Measurements from ENCODE around the gene HMCN1.

The HMCN1 gene

DNA sequence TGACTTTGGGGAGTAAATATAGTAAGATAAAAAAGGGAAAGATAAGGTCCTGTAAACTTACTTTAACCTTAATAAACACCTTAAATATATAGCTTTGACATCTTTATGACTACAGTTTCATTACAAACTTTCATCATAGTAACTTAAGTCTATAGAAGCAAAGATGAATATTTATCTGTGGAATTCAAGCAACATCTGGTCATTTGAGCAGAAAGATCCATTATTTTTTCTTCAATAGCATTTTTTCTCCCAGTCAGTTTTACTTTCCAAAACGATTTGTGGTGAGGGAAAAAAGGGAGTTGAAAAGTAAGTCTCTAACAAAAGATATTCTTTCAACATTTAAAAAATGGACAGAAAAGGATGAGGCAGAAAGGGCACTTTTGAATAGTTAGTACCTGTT lies 69.0 kb downstream of the HMCN1 start:
- Histone ChIP-seq H3K79me2 (ENCODE audit: insufficient read depth, low read length) (no peaks in the 10 kb centered on the region), H3K27ac (ENCODE audit: low read depth, low read length) (no peak overlapping the region), H3K9me2 (replicated peaks; ENCODE audit: insufficient read depth, low read length) (no peaks in the 10 kb centered on the region), H3K36me3 (ENCODE audit: low read length) (no peaks in the 10 kb centered on the region), H3K4me3 (ENCODE audit: insufficient read depth, low read length, poor library complexity, severe bottlenecking) (no peak overlapping the region), H3F3A (ENCODE audit: insufficient read depth) (no peaks in the 10 kb centered on the region), H2AFZ (ENCODE audit: low read depth, low read length, severe bottlenecking) (no peak overlapping the region), H3K27me3 (ENCODE audit: low read length) (no peaks in the 10 kb centered on the region), H4K20me1 (ENCODE audit: low read depth, low read length) (no peaks in the 10 kb centered on the region), H3K9ac (ENCODE audit: low read length) (no peak overlapping the region), H3K9me3 (ENCODE audit: insufficient read depth, low read length) (no peaks in the 10 kb centered on the region), H3K4me2 (ENCODE audit: low read depth, low read length, poor library complexity, severe bottlenecking) (no peak overlapping the region)
- TF ChIP-seq CTCF (IDR thresholded peaks at IDR 0.05; ENCODE audit: insufficient read depth, low read length, poor library complexity, severe bottlenecking) (no peak), EZH2phosphoT487 (conservative IDR thresholded peaks at IDR 0.05; ENCODE audit: low read length) (no peak)

GRCh38 chr1:185804206-185804605 lies 70.0 kb downstream of the HMCN1 start:
- Histone ChIP-seq H4K20me1 (ENCODE audit: low read depth, low read length) (no peaks in the 10 kb centered on the region), H3F3A (ENCODE audit: insufficient read depth) (no peaks in the 10 kb centered on the region), H3K9ac (ENCODE audit: low read length) (no peak overlapping the region), H3K36me3 (ENCODE audit: low read length) (no peaks in the 10 kb centered on the region), H3K79me2 (ENCODE audit: insufficient read depth, low read length) (no peaks in the 10 kb centered on the region), H3K4me3 (ENCODE audit: insufficient read depth, low read length, poor library complexity, severe bottlenecking) (no peak overlapping the region), H2AFZ (ENCODE audit: low read depth, low read length, severe bottlenecking) (no peak overlapping the region), H3K27ac (ENCODE audit: low read depth, low read length) (no peak overlapping the region), H3K27me3 (ENCODE audit: low read length) (no peaks in the 10 kb centered on the region), H3K4me2 (ENCODE audit: low read depth, low read length, poor library complexity, severe bottlenecking) (no peak overlapping the region), H3K9me2 (replicated peaks; ENCODE audit: insufficient read depth, low read length) (no peaks in the 10 kb centered on the region), H3K9me3 (ENCODE audit: insufficient read depth, low read length) (no peaks in the 10 kb centered on the region)
- TF ChIP-seq EZH2phosphoT487 (conservative IDR thresholded peaks at IDR 0.05; ENCODE audit: low read length) (no peak), CTCF (IDR thresholded peaks at IDR 0.05; ENCODE audit: insufficient read depth, low read length, poor library complexity, severe bottlenecking) (no peak)

GRCh38 chr1:185804608-185805007 lies 70.4 kb downstream of the HMCN1 start:
- Histone ChIP-seq H3K4me3 (ENCODE audit: insufficient read depth, low read length, poor library complexity, severe bottlenecking) (no peak overlapping the region), H3K9me3 (ENCODE audit: insufficient read depth, low read length) (no peaks in the 10 kb centered on the region), H2AFZ (ENCODE audit: low read depth, low read length, severe bottlenecking) (no peak overlapping the region), H3K9ac (ENCODE audit: low read length) (no peak overlapping the region), H3K9me2 (replicated peaks; ENCODE audit: insufficient read depth, low read length) (no peaks in the 10 kb centered on the region), H3K27me3 (ENCODE audit: low read length) (no peaks in the 10 kb centered on the region), H3K27ac (ENCODE audit: low read depth, low read length) (no peak overlapping the region), H3F3A (ENCODE audit: insufficient read depth) (no peaks in the 10 kb centered on the region), H3K36me3 (ENCODE audit: low read length) (no peaks in the 10 kb centered on the region), H3K4me2 (ENCODE audit: low read depth, low read length, poor library complexity, severe bottlenecking) (no peak overlapping the region), H3K79me2 (ENCODE audit: insufficient read depth, low read length) (no peaks in the 10 kb centered on the region), H4K20me1 (ENCODE audit: low read depth, low read length) (no peaks in the 10 kb centered on the region)
- TF ChIP-seq EZH2phosphoT487 (conservative IDR thresholded peaks at IDR 0.05; ENCODE audit: low read length) = no peak

- no peaks in the 10 kb centered on the region for H4K20me1 ChIP-seq (ENCODE audit: low read depth, low read length)
- H2AFZ ChIP-seq (ENCODE audit: low read depth, low read length, severe bottlenecking) = no peak overlapping the region
- H3K27ac ChIP-seq (ENCODE audit: low read depth, low read length) = no peak overlapping the region
- no peaks in the 10 kb centered on the region for H3K36me3 ChIP-seq (ENCODE audit: low read length)
- no peak overlapping the region for H3K4me3 ChIP-seq (ENCODE audit: insufficient read depth, low read length, poor library complexity, severe bottlenecking)
- H3K9me2 ChIP-seq (replicated peaks; ENCODE audit: insufficient read depth, low read length) = no peaks in the 10 kb centered on the region
- H3K79me2 ChIP-seq (ENCODE audit: insufficient read depth, low read length) = no peaks in the 10 kb centered on the region
- TF ChIP-seq EZH2phosphoT487 (conservative IDR thresholded peaks at IDR 0.05; ENCODE audit: low read length) = no peak
- TF ChIP-seq CTCF (IDR thresholded peaks at IDR 0.05; ENCODE audit: insufficient read depth, low read length, poor library complexity, severe bottlenecking) = no peak
- H3F3A ChIP-seq (ENCODE audit: insufficient read depth) = no peaks in the 10 kb centered on the region
- no peak overlapping the region for H3K9ac ChIP-seq (ENCODE audit: low read length)
- no peaks in the 10 kb centered on the region for H3K9me3 ChIP-seq (ENCODE audit: insufficient read depth, low read length)
- H3K27me3 ChIP-seq (ENCODE audit: low read length) = no peaks in the 10 kb centered on the region
- no peak overlapping the region for H3K4me2 ChIP-seq (ENCODE audit: low read depth, low read length, poor library complexity, severe bottlenecking)
Measured at GRCh38 chr1:185807275-185807674, 73.1 kb downstream of the HMCN1 start.
